SK-N-SH (cell line): ENCODE measurements around the gene MANBA. TPM values are rescaled to one million over a fixed set of nuclear protein-coding genes. Genes with fewer than 3 reads are reported as not detected.

Experiments used
- CTCF ChIA-PET: fragments of 300-600, 350-600 bp; formaldehyde crosslinking; extraction: SDS; loops from one replicate; lab custom pipeline; 2021; lab: Yijun Ruan, JAX
- POLR2A ChIA-PET: fragments of 350-600 bp; sonication (Branson Sonifier 250); formaldehyde crosslinking; extraction: SDS; loops from one replicate; lab custom pipeline; 2020; ENCODE audit warnings: antibody characterized with exemption, inconsistent platforms; lab: Yijun Ruan, JAX
- DNase-seq: peaks from one replicate; pipeline ENCODE4 v3.0.0; 2012
- H2AFZ ChIP-seq: fragments of 200-600 bp; sonication (generic); 2 replicates; pipeline ENCODE4 v1.8.1; 2016; ENCODE audit warnings: antibody characterized with exemption, mild to moderate bottlenecking, low read depth
- H3F3A ChIP-seq: fragments of 200-600 bp; sonication (generic); replicated peaks from 2 replicates; pipeline ENCODE3; 2016; ENCODE audit warnings: antibody characterized with exemption, mild to moderate bottlenecking; ENCODE audit not compliant: insufficient read depth
- H3K27ac ChIP-seq, 2 experiments: fragments of 200-500 bp in 1 of 2; fragments of 200-600 bp in 1 of 2; sonication (Bioruptor generic) in 1 of 2; sonication (generic), shearing (Covaris generic) in 1 of 2; 2 replicates each; pipeline versions ENCODE4 v1.5.1 to v1.6.1; 2014 to 2016; ENCODE audit warnings: low read depth in 2 of 2, inconsistent platforms in 1 of 2, low read length in 1 of 2, mild to moderate bottlenecking in 1 of 2, mixed read lengths in 1 of 2
- H3K27me3 ChIP-seq: fragments of 200-600 bp; sonication (generic), shearing (Covaris generic); 2 replicates; pipeline ENCODE4 v1.6.1; 2016; ENCODE audit warnings: mixed run types; ENCODE audit not compliant: insufficient read depth
- H3K36me3 ChIP-seq, 2 experiments: fragments of 200-500 bp in 1 of 2; fragments of 200-600 bp in 1 of 2; sonication (Bioruptor generic) in 1 of 2; sonication (generic) in 1 of 2; replicated peaks in 1 of 2; 2 replicates each; pipeline versions ENCODE3 to v1.5.1; 2014 to 2016; ENCODE audit warnings: low read length in 1 of 2, mild to moderate bottlenecking in 1 of 2; ENCODE audit not compliant: insufficient read depth in 2 of 2, control insufficient read depth in 1 of 2
- H3K4me1 ChIP-seq, 2 experiments: fragments of 200-500 bp in 1 of 2; fragments of 200-600 bp in 1 of 2; sonication (Bioruptor generic) in 1 of 2; sonication (generic), shearing (Covaris generic) in 1 of 2; 2 replicates each; pipeline versions ENCODE4 v1.5.1 to v1.6.1; 2014 to 2016; ENCODE audit warnings: low read depth in 1 of 2, low read length in 1 of 2, mixed run types in 1 of 2; ENCODE audit not compliant: insufficient read depth in 2 of 2, control insufficient read depth in 1 of 2
- H3K4me2 ChIP-seq: fragments of 200-600 bp; sonication (generic), shearing (Covaris generic); 2 replicates; pipeline ENCODE4 v1.6.1; 2017; ENCODE audit warnings: mixed run types
- H3K4me3 ChIP-seq, 2 experiments: fragments of 200-500 bp in 1 of 2; fragments of 200-600 bp in 1 of 2; sonication (Bioruptor generic) in 1 of 2; sonication (generic), shearing (Covaris generic) in 1 of 2; 2 replicates each; pipeline versions ENCODE4 v1.5.1 to v1.8.1; 2014 to 2016; ENCODE audit warnings: low read depth in 2 of 2, inconsistent platforms in 1 of 2, low read length in 1 of 2, mild to moderate bottlenecking in 1 of 2, mixed read lengths in 1 of 2, moderate library complexity in 1 of 2
- H3K79me2 ChIP-seq: fragments of 200-600 bp; sonication (generic); 2 replicates; pipeline ENCODE4 v1.8.1; 2017; ENCODE audit warnings: mild to moderate bottlenecking; ENCODE audit not compliant: insufficient read depth
- H3K9ac ChIP-seq: fragments of 200-600 bp; sonication (generic); 2 replicates; pipeline ENCODE4 v1.6.1; 2017; ENCODE audit warnings: mixed run types
- H3K9me2 ChIP-seq: fragments of 200-600 bp; sonication (generic); 2 replicates; pipeline ENCODE4 v1.6.1; 2017; ENCODE audit warnings: mixed run types
- H3K9me3 ChIP-seq: fragments of 200-600 bp; sonication (generic); 2 replicates; pipeline ENCODE4 v1.6.1; 2017; ENCODE audit warnings: mixed run types, mild to moderate bottlenecking, moderate library complexity
- H4K20me1 ChIP-seq: fragments of 200-600 bp; sonication (generic); 2 replicates; pipeline ENCODE4 v1.6.1; 2017; ENCODE audit warnings: mild to moderate bottlenecking, mixed run types; ENCODE audit not compliant: insufficient read depth
- CHD2 ChIP-seq: fragments of 150-350 bp; IDR thresholded peaks from 2 replicates; pipeline ENCODE4 v1.6.1; 2018; ENCODE audit warnings: low read length; ENCODE audit not compliant: partially characterized antibody
- CTCF ChIP-seq: fragments of 200-600 bp; sonication (generic); IDR thresholded peaks from 2 replicates; pipeline ENCODE4 v1.6.1; 2017; ENCODE audit warnings: antibody characterized with exemption, mild to moderate bottlenecking, moderate library complexity
- EZH2phosphoT487 ChIP-seq: fragments of 200-600 bp; sonication (generic); IDR thresholded peaks from 2 replicates; pipeline ENCODE4 v1.6.1; 2017; ENCODE audit warnings: low read depth, mixed run types, mild to moderate bottlenecking, antibody characterized with exemption, moderate library complexity, borderline replicate concordance
- FOXJ3 ChIP-seq: sonication (generic); formaldehyde crosslinking; IDR thresholded peaks from 2 replicates; pipeline ENCODE4 v1.5.1; 2020; ENCODE audit warnings: mild to moderate bottlenecking, missing genetic modification reagents
- GABPA ChIP-seq: IDR thresholded peaks from 2 replicates; pipeline ENCODE4 v1.4.0; 2012; ENCODE audit warnings: low read depth, mild to moderate bottlenecking
- MXI1 ChIP-seq: IDR thresholded peaks from 2 replicates; pipeline ENCODE4 v1.6.1; 2012; ENCODE audit warnings: mild to moderate bottlenecking, low read depth, low read length, improper control_type of control experiment
- PBX3 ChIP-seq: IDR thresholded peaks from 2 replicates; pipeline ENCODE4; 2012
- RCOR1 ChIP-seq: fragments of 150-350 bp; IDR thresholded peaks from 2 replicates; pipeline ENCODE4 v1.6.1; 2017; ENCODE audit warnings: antibody characterized with exemption, low read length
- REST ChIP-seq: IDR thresholded peaks from 2 replicates; pipeline ENCODE4 v1.6.1; 2012; ENCODE audit warnings: mild to moderate bottlenecking, low read depth, low read length, moderate library complexity
- SIN3A ChIP-seq: IDR thresholded peaks from 2 replicates; pipeline ENCODE4 v1.6.1; 2012; ENCODE audit warnings: low read depth, mild to moderate bottlenecking, low read length, moderate library complexity, borderline replicate concordance
- SMC3 ChIP-seq: IDR thresholded peaks from 2 replicates; pipeline ENCODE4 v1.6.1; 2012; ENCODE audit warnings: low read depth, low read length, improper control_type of control experiment
- TAF1 ChIP-seq: IDR thresholded peaks from 2 replicates; pipeline ENCODE4 v1.6.1; 2012; ENCODE audit warnings: low read depth, mild to moderate bottlenecking, low read length, moderate library complexity, borderline replicate concordance
- TCF12 ChIP-seq: IDR thresholded peaks from 2 replicates; pipeline ENCODE4 v1.4.0; 2012
- TEAD4 ChIP-seq: IDR thresholded peaks from 2 replicates; pipeline ENCODE4 v1.4.0; 2012; ENCODE audit warnings: mild to moderate bottlenecking, borderline replicate concordance; ENCODE audit not compliant: insufficient read depth
- USF2 ChIP-seq: fragments of 150-350 bp; IDR thresholded peaks from 2 replicates; pipeline ENCODE4 v1.6.1; 2017; ENCODE audit warnings: antibody characterized with exemption, low read length, low read depth, borderline replicate concordance
- YY1 ChIP-seq: IDR thresholded peaks from 2 replicates; pipeline ENCODE4 v1.4.0; 2012; ENCODE audit warnings: low read depth, mild to moderate bottlenecking
- ZBTB33 ChIP-seq: IDR thresholded peaks from 2 replicates; pipeline ENCODE4 v1.4.0; 2012; ENCODE audit warnings: low read depth, borderline replicate concordance
- WGBS: methylation state at CpG from one replicate; pipeline ENCODE4 v1.1.6; 2017; ENCODE audit warnings: low lambda C conversion rate; 5-methylcytosine and 5-hydroxymethylcytosine counted together
- polyA plus RNA-seq, 3 experiments: library from polyadenylated mRNA; depleted of rRNA; stranded (reverse); fragments of >200 nt; gene quantifications; 2 replicates each; pipeline ENCODE4 v1.2.3, GENCODE V29; 2012

MANBA gene
- polyA plus RNA-seq, 1 of the 3 experiments (the other 2 are of a cell fraction): 13.4 TPM

GRCh38 chr4:102736636-102737549 lies 23.9 kb downstream of the MANBA start:
- no peaks in the 10 kb centered on the region for H4K20me1 ChIP-seq
- no peak overlapping the region for H2AFZ ChIP-seq
- no peak for DNase-seq
- H3K9me3 ChIP-seq: no peaks in the 10 kb centered on the region
- H3K27me3 ChIP-seq: no peaks in the 10 kb centered on the region
- WGBS: 88% methylated on average over 10 of the region's 11 CpGs
- CTCF ChIA-PET: interaction anchor here (0.7 kb wide), 1 partner anchor 42 kb away, joined by 3 read pairs; no protein-coding TSS in a partner anchor
- no peak overlapping the region for H3K27ac ChIP-seq
- POLR2A ChIA-PET: no interaction called here
- H3K79me2 ChIP-seq: peaks cover 43% of the 10 kb centered on the region
- no peak overlapping the region for H3K9ac ChIP-seq
- H3F3A ChIP-seq: no peaks in the 10 kb centered on the region
- no peaks in the 10 kb centered on the region for H3K36me3 ChIP-seq
- H3K9me2 ChIP-seq: no peaks in the 10 kb centered on the region
- TF ChIP-seq EZH2phosphoT487: no peak
- TF ChIP-seq TEAD4: no peak
- no peak for TF ChIP-seq ZBTB33
- no peak for TF ChIP-seq MXI1
- TF ChIP-seq SIN3A: no peak
- TF ChIP-seq TAF1: no peak
- TF ChIP-seq CHD2: no peak
- no peak for TF ChIP-seq GABPA
- TF ChIP-seq SMC3: no peak
- TF ChIP-seq USF2: no peak
- TF ChIP-seq REST: no peak
- no peak for TF ChIP-seq FOXJ3
- TF ChIP-seq CTCF: no peak
- no peak for TF ChIP-seq TCF12
- no peak for TF ChIP-seq YY1
- no peak for TF ChIP-seq RCOR1
- no peak for TF ChIP-seq PBX3
- H3K4me2 ChIP-seq: no peak overlapping the region
- H3K4me1 ChIP-seq: no peaks in the 10 kb centered on the region
- no peak overlapping the region for H3K4me3 ChIP-seq
